Measurements from ENCODE around the gene F10. TPM values are rescaled to one million over a fixed set of nuclear protein-coding genes. Genes with fewer than 3 reads are reported as not detected.
A peak's percentile ranks its signal among the peaks of the same experiment; 100 is the strongest.
"Not testable (repeated sequence)": the region's sequence is repeated elsewhere in the genome, so short reads cannot be mapped to it uniquely, and the experiment has no call there.

Gene F10
- total RNA-seq, 4 donors from 2014 or later: 0.61 to 21.6 (median 4.5) TPM

DNA sequence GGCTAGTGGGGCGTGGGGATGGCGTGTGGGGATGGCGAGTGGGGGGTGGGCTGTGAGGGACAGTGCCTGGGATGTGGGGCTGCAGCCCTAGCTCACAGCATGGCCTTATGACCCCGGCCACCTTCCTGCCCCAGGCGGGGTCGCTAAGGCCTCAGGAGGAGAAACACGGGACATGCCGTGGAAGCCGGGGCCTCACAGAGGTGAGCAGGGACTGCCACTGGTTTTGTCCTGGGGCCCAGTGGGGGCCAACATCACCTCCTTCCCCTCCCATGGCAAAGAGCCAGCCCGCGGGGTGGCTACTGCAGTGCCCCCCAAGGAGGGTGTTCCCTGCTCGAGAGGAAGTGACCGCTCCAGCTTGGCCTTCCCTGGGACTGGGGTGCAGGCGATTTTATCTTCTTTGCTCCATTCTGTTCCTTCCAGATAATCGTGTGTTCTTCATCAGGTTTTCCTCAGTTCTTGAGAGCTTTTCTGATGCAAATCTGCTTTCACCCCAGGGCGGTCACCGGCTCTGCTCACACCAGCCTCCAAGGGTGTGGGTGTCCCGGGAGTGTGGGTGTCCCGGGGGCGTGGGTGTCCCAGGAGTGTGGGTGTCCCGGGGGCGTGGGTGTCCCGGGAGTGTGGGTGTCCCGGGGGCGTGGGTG is 15.8 kb upstream of the F10 start:
- Histone ChIP-seq H3K36me3 (no peaks in the 10 kb centered on the region), H3K27me3 (peaks cover 9 to 51% (median 11%) of the 10 kb centered on the region in 4 donors), H3K4me1 (peaks cover 7 to 17% (median 12%) of the 10 kb centered on the region in 3 donors), H3K4me3 (no peak overlapping the region), H3K9me3 (no peaks in the 10 kb centered on the region), H3K27ac (no peak overlapping the region)
- DNase-seq: no peak
- 62 to 64% methylated on average over 5 of the region's 25 CpGs for WGBS, 2 donors
- intact Hi-C loops (cut with DNase I): no loop called here
- no peak for TF ChIP-seq POLR2A (IDR thresholded peaks at IDR 0.05)
- TF ChIP-seq, protein P1, sequence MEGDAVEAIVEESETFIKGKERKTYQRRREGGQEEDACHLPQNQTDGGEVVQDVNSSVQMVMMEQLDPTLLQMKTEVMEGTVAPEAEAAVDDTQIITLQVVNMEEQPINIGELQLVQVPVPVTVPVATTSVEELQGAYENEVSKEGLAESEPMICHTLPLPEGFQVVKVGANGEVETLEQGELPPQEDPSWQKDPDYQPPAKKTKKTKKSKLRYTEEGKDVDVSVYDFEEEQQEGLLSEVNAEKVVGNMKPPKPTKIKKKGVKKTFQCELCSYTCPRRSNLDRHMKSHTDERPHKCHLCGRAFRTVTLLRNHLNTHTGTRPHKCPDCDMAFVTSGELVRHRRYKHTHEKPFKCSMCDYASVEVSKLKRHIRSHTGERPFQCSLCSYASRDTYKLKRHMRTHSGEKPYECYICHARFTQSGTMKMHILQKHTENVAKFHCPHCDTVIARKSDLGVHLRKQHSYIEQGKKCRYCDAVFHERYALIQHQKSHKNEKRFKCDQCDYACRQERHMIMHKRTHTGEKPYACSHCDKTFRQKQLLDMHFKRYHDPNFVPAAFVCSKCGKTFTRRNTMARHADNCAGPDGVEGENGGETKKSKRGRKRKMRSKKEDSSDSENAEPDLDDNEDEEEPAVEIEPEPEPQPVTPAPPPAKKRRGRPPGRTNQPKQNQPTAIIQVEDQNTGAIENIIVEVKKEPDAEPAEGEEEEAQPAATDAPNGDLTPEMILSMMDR (IDR thresholded peaks at IDR 0.05): no peak

DNA sequence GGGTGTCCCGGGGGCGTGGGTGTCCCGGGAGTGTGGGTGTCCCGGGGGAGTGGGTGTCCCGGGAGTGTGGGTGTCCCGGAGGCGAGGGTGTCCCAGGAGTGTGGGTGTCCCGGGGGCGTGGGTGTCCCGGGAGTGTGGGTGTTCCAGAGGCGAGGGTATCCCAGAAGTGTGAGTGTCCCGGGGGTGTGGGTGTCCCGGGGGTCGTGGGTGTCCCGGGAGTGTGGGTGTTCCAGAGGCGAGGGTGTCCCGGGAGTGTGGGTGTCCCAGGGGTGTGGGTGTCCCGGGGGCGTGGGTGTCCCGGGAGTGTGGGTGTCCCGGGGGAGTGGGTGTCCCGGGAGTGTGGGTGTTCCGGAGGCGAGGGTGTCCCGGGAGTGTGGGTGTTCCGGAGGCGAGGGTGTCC is 14.1 kb upstream of the F10 start:
- H3K4me3 ChIP-seq; DNase-seq; H3K27ac ChIP-seq; H3K36me3 ChIP-seq; H3K9me3 ChIP-seq; intact Hi-C loops (cut with DNase I): not testable (repeated sequence)
- Histone ChIP-seq H3K27me3 (peaks cover 9 to 55% (median 11%) of the 10 kb centered on the region in 4 donors), H3K4me1 (peaks cover 7 to 17% (median 12%) of the 10 kb centered on the region in 3 donors)
- WGBS, 2 donors: no CpG with 5 or more reads among the region's 27 CpGs

DNA sequence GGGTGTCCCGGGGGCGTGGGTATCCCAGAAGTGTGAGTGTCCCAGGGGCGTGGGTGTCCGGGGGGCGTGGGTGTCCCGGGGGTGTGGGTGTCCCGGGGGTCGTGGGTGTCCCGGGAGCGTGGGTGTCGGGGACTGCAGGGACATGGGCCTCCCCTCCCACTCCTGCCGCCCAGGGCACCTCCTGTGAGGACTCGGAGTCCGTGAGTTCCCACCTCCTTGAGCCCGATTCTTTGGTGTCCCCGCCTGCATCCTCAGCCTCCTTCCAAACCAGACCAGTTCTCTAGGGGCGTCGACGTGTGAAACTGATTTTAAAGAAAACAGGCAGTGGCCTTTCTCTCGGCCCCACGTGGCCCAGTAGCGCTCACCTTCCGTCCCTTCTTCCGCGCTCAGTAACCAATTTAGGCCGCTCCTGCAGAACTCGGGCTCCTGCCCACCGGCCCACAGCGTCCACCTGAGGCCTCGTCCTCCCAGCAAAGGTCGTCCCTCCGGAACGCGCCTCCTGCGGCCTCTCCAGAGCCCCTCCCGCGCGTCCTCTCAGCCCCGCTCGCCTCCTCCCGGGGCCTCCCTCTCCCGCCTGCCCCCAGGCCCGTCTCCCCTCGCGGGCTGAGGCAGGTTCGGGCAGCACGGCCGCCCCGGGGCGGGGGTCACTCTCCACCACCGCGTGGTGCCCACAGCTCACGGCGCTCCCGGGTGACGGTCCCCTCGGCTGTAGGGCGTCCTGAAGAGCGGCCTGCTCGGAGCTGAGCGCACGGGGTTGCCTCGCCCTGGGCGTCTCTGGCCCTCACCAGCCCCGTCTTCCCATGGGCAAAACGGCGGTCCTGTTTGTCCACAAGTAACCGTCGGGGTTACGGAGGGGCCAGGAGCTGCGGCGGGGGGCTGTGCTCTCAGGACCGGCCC is 13.2 kb upstream of the F10 start:
- TF ChIP-seq, protein P1 (IDR thresholded peaks at IDR 0.05): no peak
- TF ChIP-seq POLR2A (IDR thresholded peaks at IDR 0.05): no peak
- no peak for DNase-seq

DNA sequence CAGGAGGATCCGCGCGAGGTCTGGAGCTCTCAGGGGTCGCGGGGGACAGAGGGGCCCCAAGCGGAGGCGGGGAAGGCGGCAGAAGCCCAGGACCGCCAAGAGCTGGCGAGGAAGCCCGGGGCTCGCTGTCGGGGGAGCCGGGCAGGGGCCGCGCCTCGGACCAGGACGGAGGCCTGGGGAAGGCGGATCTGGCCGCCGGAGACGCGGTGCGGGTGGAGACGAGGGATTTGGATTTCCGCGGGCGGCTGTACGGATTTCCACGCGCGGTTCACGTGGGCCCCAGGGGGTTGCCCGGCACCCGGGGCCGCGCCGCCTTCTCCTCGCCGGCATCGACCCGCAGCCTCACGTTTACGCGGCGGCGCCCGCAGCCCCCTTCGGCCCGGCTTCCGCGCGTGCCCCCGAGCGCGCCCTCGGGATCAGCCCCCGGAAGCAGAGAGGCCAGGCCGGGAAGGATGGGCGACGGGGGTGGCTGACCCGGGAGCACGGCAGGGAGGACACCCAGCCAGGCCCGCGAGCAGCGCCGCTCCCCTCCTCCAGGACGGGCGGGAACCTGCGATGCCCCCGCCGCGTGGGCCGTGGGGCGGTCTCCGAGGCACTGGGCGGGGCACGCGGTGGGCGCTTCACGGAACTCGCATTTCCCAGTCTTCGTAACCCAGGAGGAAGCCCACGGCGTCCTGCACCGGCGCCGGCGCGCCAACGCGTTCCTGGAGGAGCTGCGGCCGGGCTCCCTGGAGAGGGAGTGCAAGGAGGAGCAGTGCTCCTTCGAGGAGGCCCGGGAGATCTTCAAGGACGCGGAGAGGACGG is 12.3 kb upstream of the F10 start:
- H3K9me3 ChIP-seq: no peaks in the 10 kb centered on the region
- H3K4me3 ChIP-seq: peak overlapping the region; percentile 17 to 66 (median 42)
- no peak for DNase-seq
- H3K4me1 ChIP-seq: peaks cover 7 to 17% (median 12%) of the 10 kb centered on the region in 3 donors
- H3K27me3 ChIP-seq: peaks cover 9 to 53% (median 11%) of the 10 kb centered on the region in 4 donors
- H3K36me3 ChIP-seq: no peaks in the 10 kb centered on the region
- H3K27ac ChIP-seq: no peak overlapping the region
- 0 to 1% methylated on average over 15 to 27 of the region's 99 CpGs for WGBS, 2 donors
- TF ChIP-seq, protein P1 (IDR thresholded peaks at IDR 0.05): no peak
- TF ChIP-seq POLR2A (IDR thresholded peaks at IDR 0.05): no peak
- intact Hi-C loops (cut with DNase I): no loop called here

More for the DNA sequence above, 13.2 kb upstream of the F10 start:
- Histone ChIP-seq H3K4me3 (peak overlapping the region in 2 of 4 donors; percentile 50 to 66), H3K36me3 (no peaks in the 10 kb centered on the region), H3K27me3 (peaks cover 9 to 48% (median 11%) of the 10 kb centered on the region in 4 donors), H3K9me3 (no peaks in the 10 kb centered on the region), H3K27ac (no peak overlapping the region), H3K4me1 (peaks cover 7 to 17% (median 12%) of the 10 kb centered on the region in 3 donors)
- intact Hi-C loops (cut with DNase I): no loop called here
- WGBS, 2 donors: 43 to 61% methylated on average over 17 to 23 of the region's 73 CpGs

DNA sequence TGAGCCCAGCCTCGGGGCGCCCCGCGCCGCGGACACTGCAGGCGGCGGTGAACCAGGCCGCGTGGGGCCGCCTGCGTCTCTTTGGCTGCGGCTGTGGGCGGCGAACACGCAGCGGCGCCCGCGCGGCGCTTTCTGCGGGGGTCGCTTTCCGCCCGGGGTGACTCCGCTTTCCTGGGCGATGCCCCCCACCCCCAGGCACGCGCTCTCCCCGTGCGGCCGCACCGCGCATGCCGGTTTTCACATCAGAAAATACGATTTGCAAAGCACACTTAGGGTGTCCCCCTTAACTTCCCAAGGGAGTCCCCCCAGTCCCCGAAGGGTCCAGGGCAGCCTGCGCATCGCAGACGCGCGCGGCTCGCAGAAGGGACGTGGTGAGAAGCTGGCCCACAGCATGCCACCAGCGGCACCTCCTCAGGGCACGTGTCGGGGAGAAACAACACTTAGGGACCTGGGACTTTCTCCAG is 11.7 kb upstream of the F10 start:
- WGBS, 2 donors: 64% methylated on average over 5 of the region's 49 CpGs; no CpG with 5 or more reads in 1 of the 2 donors
- Histone ChIP-seq H3K4me1 (peaks cover 7 to 17% (median 12%) of the 10 kb centered on the region in 3 donors), H3K27ac (no peak overlapping the region), H3K36me3 (no peaks in the 10 kb centered on the region), H3K9me3 (no peaks in the 10 kb centered on the region), H3K4me3 (peak overlapping the region; percentile 17 to 66 (median 42)), H3K27me3 (peaks cover 9 to 47% (median 11%) of the 10 kb centered on the region in 4 donors)
- TF ChIP-seq POLR2A (IDR thresholded peaks at IDR 0.05): no peak
- TF ChIP-seq, protein P1 (IDR thresholded peaks at IDR 0.05): no peak
- intact Hi-C loops (cut with DNase I): no loop called here
- DNase-seq: no peak

DNA sequence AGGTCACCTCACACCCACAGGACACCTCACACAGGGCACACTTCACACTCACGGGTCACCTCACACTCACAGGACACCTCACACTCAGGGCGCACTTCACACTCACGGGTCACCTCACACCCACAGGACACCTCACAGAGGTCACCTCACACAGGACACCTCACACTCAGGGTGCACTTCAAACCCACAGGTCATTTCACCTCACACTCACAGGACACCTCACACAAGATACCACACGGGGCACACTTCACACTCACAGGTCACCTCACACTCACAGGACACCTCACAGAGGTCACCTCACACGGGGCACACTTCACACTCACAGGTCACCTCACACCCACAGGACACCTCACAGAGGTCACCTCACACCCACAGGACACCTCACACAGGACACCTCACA is 10.8 kb upstream of the F10 start:
- DNase-seq; H3K9me3 ChIP-seq; H3K4me3 ChIP-seq; intact Hi-C loops (cut with DNase I); H3K27ac ChIP-seq; H3K36me3 ChIP-seq: not testable (repeated sequence)
- Histone ChIP-seq H3K27me3 (peaks cover 9 to 43% (median 11%) of the 10 kb centered on the region in 4 donors), H3K4me1 (peaks cover 7 to 17% (median 12%) of the 10 kb centered on the region in 3 donors)
- 69 to 73% methylated on average over 2 to 5 of the region's 5 CpGs for WGBS, 2 donors

DNA sequence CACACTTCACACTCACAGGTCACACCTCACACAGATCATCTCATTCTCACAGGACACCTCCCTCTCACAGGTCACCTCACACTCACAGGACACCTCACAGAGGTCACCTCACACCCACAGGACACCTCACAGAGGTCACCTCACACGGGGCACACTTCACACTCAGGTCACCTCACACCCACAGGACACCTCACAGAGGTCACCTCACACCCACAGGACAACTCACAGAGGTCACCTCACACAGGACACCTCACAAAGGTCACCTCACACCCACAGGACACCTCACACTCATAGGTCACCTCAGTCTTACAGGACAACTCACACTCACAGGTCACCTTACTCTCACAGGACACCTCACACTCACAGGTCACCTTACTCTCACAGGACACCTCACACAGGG is 10.1 kb upstream of the F10 start:
- H3K4me3 ChIP-seq; H3K27ac ChIP-seq; DNase-seq; intact Hi-C loops (cut with DNase I); H3K36me3 ChIP-seq; H3K9me3 ChIP-seq: not testable (repeated sequence)
- WGBS, 2 donors: 83% methylated on average over 1 of the region's 1 CpG; no CpG with 5 or more reads in 1 of the 2 donors
- Histone ChIP-seq H3K4me1 (peaks cover 7 to 17% (median 12%) of the 10 kb centered on the region in 3 donors), H3K27me3 (peaks cover 9 to 41% (median 11%) of the 10 kb centered on the region in 4 donors)
